GM10266 (cell line): ENCODE results near the gene GINS2.

Source experiments
- DNase-seq: peaks from one replicate; pipeline ENCODE4 v3.0.0; 2012; ENCODE audit errors: extremely low spot score
- TF ChIP-seq, protein P1 (sequence below): IDR thresholded peaks from 2 replicates; pipeline ENCODE4 v1.5.1; 2012; ENCODE audit warnings: mild to moderate bottlenecking, low read depth; ENCODE audit not compliant: control insufficient read depth, insufficient read depth; ENCODE audit errors: missing control alignments

Gene GINS2

DNA sequence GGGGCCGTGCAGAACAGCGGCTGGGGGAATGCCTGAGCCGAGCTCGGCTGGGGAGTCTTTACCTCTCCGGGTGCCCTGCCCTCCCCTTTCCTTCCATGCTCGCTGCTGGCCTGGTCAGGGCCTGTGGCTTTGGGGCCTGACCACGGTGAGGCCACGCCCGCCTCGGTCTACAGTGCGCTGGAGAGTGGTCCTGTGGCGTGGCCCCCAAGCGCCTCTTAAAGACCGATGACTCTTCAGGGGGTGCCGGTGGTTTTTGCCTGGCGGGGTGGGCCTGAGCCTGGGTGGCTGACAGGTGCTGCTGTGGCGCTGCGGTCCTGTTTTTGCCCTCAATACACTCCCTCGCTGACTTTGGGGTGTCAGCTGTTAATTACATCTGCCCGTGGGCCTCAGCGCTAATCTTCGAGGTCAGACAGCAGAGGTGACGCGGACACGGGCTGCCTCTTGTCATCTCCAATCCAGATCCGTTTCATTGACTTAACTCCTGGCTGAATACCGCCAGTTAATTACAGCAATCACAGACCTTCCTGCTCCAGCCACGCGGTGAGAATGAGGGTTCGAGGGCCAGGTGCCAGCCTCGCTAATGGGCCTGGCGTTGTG lies 45.9 kb downstream of the GINS2 start:
- TF ChIP-seq, protein P1, sequence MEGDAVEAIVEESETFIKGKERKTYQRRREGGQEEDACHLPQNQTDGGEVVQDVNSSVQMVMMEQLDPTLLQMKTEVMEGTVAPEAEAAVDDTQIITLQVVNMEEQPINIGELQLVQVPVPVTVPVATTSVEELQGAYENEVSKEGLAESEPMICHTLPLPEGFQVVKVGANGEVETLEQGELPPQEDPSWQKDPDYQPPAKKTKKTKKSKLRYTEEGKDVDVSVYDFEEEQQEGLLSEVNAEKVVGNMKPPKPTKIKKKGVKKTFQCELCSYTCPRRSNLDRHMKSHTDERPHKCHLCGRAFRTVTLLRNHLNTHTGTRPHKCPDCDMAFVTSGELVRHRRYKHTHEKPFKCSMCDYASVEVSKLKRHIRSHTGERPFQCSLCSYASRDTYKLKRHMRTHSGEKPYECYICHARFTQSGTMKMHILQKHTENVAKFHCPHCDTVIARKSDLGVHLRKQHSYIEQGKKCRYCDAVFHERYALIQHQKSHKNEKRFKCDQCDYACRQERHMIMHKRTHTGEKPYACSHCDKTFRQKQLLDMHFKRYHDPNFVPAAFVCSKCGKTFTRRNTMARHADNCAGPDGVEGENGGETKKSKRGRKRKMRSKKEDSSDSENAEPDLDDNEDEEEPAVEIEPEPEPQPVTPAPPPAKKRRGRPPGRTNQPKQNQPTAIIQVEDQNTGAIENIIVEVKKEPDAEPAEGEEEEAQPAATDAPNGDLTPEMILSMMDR = no peak
- no peak for DNase-seq

DNA sequence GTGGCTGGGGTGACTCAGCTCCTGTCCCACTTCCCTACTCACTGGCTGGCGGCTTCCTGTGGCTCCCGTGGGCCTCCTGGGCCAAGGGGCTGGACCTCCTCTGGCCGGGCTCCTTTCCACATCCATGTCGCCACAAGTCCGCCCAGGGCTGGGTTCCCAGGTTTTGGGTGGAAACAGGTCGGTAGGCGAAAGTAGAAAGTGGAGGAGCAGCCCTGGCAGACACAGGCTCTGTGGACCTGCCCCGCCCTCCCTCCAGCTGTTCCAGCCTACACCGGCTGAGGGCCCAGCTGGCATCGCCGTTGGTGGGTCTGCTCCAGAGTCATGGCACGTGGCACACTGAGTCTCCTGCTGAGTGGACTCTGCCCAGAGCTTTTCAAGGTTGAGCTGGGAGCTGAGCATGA lies 47.0 kb downstream of the GINS2 start:
- TF ChIP-seq, protein P1 = no peak
- DNase-seq = no peak

DNA sequence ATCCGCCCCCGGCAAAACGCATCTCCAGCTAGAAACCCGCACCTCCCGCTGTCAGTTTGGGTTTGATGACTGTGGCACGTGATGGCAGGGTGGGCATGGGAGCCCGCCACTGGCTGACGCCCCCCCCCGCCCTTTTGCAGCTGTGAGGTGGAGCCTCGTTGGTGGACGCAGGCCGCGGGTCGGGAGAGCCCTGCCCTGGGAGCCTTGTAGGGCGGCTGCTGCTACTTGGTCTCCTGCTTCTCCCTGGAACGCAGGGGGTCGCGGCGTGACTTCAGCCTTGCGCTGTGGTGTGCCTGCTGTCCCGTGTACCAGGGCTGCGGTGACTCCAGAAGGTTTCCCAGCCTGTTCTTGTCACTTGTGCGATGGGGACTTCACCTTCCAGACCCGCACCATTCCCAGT lies 47.4 kb downstream of the GINS2 start:
- DNase-seq = no peak
- TF ChIP-seq, protein P1 = no peak

DNA sequence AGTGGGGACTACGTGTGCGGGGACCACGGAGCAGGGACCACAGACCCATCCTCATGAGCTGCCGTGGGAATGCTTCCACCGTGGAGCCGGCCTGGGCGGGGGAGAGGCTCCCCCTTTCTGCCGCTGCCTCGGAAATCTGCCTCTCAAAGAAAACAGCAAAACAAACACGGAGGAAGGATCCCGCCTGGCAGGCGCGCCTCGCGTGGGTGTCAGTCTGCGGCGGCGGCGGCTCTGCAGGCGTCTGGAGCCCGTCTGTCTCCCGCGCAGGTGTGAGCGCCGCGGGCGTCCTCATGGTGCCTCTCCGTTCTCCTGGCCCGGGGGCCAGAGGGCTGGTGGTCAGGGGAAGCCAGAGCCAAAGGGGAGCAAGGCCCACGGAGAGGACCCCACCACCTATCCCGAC lies 48.2 kb downstream of the GINS2 start:
- TF ChIP-seq, protein P1 = no peak
- no peak for DNase-seq

DNA sequence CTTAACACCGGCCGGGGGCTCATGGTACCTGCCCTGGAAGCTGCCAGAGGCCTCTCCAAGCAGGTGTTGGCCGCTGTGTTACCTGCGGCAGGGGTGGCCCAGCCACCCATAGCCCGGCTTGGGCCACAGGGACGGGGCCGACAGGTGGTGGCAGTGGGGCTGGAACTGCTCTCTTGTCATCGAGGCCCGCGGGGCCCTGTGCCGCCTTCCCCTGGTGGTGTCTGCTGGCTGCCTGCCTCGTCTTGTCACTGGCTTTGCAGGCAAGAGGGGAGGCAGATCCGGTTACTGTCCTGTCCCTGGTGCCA lies 48.5 kb downstream of the GINS2 start:
- TF ChIP-seq, protein P1 = no peak
- DNase-seq = no peak

DNA sequence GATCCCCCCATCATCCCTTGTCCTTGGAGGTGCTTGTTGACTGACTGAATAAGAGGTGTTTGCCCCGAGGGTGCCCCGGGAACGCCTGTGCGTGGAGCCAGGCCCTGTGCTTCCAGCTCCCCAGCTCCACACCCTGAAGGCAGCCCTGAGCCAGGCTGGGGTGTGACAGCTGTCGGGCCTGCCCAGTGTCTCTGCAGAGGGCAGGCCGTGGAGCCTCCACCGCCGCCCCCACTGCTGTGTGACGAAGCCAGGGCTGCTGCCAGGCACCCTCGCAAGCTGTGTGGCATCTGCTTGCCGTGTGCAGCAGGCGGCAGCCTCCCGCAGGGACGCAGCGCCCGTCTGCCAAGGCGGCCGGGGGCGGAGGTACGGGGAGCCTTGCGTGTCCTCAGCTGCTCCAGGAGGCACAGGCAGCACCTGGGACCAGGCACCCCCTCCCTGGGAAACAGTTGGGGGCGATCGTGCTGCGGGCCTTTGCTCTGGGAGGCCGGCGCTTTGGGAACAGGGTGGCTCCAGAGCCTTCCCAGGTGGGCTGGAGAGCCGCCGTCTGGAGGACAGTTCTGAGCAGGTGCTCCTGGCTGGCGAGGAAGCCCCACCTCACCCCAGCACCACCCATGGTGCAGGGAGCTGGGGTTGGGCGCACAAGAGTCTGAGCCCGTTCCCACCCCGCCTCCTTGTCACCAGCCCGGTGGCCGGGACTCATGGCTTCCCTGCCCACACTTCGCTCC lies 49.1 kb downstream of the GINS2 start:
- TF ChIP-seq, protein P1 = no peak
- DNase-seq = no peak

DNA sequence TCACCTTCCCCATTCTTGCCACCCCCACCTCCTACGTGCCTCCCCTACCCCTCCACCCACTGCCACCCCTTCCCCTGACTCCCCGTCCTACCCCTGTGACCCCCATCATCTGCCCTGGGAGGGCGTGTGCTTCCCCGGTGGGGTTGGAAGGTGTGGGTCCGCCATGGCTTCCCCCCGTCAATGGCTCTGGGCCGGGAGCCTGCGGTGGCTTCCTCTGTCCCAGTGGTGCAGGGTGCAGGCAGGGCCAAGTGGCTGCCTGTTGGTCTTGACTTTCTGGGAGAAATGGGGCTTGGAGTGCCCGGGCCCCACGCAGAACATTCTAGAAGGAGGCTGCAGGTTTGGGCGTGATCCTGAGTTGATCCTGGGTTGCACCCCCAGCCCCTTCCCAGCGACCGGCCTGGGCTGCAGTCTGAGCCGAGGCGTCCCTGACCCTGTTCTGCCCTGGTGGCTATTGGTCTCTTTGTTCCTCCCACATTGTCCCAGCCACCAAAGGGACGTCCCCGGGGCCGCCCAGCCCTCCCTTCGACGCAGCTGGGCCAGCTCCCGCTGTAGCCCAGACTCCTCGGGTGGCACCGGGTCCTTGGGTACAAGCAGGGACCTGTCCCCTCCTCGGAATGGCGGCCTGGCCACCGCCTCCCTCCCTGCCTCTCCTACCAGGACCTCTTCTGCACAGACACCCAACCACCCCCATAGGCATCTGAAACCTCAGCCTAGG lies 49.9 kb downstream of the GINS2 start:
- TF ChIP-seq, protein P1 = no peak
- DNase-seq = no peak
